AG09309 (cell line): ENCODE measurements around the gene RALGAPB.

Source experiments
- DNase-seq: peaks from one replicate; pipeline ENCODE4 v3.0.0-alpha.2; 2010; ENCODE audit warnings: low read depth
- H3K4me3 ChIP-seq: 2 replicates; pipeline ENCODE4 v1.5.1; 2011; ENCODE audit warnings: mild to moderate bottlenecking, low read depth, low read length, moderate library complexity; ENCODE audit not compliant: control insufficient read depth
- TF ChIP-seq, protein P1 (sequence below): IDR thresholded peaks from 2 replicates; pipeline ENCODE4 v1.5.1; 2011; ENCODE audit warnings: mild to moderate bottlenecking, low read depth, low read length, inconsistent platforms; ENCODE audit not compliant: insufficient read depth, control insufficient read depth; ENCODE audit errors: missing control alignments

The RALGAPB gene

DNA sequence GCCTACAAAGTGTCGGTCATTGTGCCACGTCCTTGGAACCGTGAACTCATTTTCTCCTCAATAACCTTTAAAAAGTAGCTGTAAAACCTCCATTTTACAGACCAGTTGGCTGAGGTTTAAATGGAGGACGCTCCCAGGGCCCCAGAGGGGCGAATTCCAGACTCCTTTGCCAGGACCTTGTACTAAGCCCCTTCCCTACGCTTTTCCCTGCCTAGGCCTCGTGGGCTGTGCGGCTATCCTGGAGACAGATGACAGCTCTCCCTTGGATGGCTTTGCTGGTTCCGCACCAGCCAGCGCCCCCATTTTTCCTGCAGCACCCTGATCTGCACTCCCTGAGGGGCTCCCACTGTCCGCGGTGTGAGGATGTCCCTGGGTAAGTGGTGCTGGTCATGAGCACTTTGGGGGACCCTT is 25.4 kb upstream of the RALGAPB start:
- TF ChIP-seq, protein P1, sequence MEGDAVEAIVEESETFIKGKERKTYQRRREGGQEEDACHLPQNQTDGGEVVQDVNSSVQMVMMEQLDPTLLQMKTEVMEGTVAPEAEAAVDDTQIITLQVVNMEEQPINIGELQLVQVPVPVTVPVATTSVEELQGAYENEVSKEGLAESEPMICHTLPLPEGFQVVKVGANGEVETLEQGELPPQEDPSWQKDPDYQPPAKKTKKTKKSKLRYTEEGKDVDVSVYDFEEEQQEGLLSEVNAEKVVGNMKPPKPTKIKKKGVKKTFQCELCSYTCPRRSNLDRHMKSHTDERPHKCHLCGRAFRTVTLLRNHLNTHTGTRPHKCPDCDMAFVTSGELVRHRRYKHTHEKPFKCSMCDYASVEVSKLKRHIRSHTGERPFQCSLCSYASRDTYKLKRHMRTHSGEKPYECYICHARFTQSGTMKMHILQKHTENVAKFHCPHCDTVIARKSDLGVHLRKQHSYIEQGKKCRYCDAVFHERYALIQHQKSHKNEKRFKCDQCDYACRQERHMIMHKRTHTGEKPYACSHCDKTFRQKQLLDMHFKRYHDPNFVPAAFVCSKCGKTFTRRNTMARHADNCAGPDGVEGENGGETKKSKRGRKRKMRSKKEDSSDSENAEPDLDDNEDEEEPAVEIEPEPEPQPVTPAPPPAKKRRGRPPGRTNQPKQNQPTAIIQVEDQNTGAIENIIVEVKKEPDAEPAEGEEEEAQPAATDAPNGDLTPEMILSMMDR: no peak
- no peak for DNase-seq
- H3K4me3 ChIP-seq: peak overlapping the region; percentile 76

DNA sequence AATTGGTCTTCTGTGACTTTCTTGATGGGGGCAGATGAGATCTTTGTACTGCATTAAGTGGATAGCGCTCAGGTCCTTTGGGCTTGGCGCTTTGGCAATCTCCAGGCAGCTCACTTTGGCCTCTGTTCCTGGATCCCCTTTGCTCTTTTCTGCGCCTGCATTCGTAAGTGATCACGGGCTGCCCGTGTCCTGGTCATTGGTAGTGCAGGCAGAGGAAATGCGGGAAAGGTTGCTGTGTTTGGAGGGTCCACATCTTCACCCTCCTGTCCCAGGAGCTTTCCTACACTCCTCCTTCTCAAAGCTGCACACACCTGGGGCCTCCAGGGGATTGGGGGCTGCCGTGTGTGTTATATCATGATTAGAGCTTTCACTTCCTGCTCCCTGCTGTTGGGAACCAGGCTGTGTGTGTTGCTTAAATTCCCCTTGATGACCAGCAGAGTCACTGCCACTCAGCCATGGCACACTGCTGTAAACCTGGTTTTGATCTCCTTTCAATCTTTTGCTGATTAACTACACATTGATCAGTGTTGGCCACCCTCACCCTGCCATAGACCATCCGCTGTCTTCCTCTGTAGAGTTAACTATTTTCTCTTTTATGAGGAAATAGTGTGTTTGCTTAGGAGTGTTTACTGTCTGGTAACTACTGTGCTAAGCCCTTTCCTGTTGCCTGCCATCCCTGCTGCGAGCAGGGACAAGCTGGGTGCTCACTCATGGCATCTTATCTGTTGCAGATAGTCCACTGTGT is 24.5 kb upstream of the RALGAPB start:
- H3K4me3 ChIP-seq: no peak overlapping the region
- DNase-seq: no peak
- TF ChIP-seq, protein P1: no peak

DNA sequence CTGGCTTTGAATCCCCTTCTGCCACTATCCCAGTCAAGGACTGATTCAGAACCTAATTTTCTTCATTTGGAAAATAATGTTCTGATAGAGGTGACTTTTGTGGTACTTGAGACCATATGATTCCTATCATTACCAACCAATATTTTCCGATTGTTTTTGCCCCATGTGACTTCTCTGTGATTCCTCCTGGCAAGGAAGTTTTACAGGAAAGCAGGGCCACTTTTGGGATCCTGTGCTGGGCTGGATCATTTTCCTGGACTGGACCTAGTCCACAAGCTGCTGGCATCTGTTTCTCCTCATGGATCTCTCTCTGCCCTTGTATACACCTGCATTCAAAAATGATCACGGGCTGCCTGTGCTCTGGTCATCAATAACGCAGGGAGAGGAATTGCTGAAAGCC is 23.6 kb upstream of the RALGAPB start:
- DNase-seq: no peak
- no peak overlapping the region for H3K4me3 ChIP-seq
- TF ChIP-seq, protein P1: no peak

DNA sequence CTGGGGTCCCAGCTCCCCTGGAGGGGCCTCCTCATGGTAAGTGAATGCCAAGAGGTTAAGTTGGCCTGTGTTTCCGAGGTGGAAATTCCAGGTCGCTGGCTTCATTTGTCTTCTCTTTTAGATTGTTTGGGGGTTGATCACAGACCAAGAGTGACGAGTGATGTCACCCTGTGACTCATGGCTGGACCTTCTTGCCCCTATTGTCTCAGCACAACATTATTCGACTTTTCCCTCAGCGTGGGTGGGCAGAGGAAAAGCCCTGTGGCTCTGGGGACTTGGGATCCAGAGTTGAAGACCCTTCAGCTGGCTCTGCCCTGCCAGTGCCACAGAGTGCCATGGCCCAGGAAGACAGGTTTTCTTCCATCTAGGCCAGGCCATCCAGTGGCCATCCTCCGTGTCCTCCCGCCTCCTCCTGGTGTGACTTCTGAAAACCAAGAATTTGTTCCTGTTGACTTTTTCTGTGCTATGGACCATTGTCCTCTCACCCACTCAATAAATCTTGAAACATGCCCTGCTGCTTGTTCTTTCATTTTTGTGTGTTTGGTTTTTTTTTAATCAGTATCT is 22.1 kb upstream of the RALGAPB start:
- no peak overlapping the region for H3K4me3 ChIP-seq
- TF ChIP-seq, protein P1: no peak
- DNase-seq: no peak

DNA sequence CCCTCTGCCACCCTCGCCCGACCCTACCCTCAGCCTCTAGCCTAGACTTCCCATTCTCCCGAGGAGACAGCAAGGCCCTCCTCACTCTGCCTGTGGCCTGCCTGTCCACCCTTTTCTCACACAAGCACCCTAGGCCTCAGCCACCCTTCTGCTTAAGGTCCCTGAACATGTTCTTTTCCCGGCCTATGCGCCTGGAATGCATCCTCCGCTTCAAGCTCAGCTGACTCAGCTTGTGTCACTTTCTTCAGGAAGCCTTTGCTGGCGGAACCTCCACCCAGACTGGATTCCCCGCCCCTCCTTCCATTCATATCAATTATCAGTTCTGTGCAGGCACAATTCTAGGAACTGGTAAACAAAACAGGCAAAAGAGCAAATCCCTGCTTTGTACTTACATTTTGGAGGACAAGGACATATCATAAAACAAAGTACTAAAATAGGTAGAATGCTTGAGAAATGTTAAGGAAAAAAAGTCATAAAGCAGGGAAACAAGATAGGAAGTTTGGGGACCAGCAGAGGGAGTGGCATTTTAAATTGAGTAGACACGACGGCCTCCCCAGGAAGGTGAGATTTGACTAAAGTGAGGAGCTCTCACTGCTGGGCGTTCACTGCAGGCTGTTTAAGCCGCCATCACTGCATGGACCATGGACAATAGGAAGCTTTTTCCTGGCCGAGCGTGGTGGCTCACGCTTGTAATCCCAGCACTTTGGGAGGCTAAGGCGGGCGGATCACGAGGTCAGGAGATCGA is 19.6 kb upstream of the RALGAPB start:
- TF ChIP-seq, protein P1: no peak
- no peak for DNase-seq

DNA sequence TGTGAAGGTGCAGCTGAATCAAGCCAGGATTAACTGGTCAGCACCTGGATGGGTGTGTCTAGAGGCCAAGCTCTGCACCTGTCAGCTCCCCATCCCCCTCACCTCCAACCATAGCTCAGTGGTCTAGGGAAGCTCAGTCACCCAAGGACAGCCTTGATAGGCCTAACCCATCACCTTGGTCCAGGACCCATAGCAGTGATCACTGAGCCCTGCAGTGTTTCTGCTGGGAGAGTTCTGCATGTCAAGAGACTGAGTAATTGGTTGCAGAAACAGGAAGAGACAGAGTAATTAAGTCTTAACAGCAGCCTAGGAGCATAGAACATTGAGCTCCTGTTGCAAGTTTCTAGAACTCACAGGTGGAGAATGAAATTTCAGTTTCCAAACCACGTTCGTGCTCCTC is 18.7 kb upstream of the RALGAPB start:
- TF ChIP-seq, protein P1: no peak
- no peak overlapping the region for H3K4me3 ChIP-seq
- no peak for DNase-seq

More for the DNA sequence above, 19.6 kb upstream of the RALGAPB start:
- no peak overlapping the region for H3K4me3 ChIP-seq
